Fibroblast of lung (primary cell): ENCODE measurements around the gene UNKL. TPM values are rescaled to one million over a fixed set of nuclear protein-coding genes. Genes with fewer than 3 reads are reported as not detected.

Experiments
- DNase-seq, 2 donors: peaks; one replicate each; pipeline versions ENCODE4 v3.0.0 to v3.0.0-alpha.2; 2010; ENCODE audit warnings: low read depth in 2 of 2
- H2AFZ ChIP-seq: 2 replicates; pipeline ENCODE4 v1.5.1; 2012; ENCODE audit warnings: low read length, control low read depth, inconsistent platforms
- H3K27ac ChIP-seq: 2 replicates; pipeline ENCODE4 v1.5.1; 2011; ENCODE audit warnings: low read length, control low read depth; ENCODE audit not compliant: insufficient read depth
- H3K27me3 ChIP-seq: 2 replicates; pipeline ENCODE4 v1.5.1; 2011; ENCODE audit warnings: mild to moderate bottlenecking, low read length; ENCODE audit not compliant: control insufficient read depth, insufficient read depth
- H3K36me3 ChIP-seq: 2 replicates; pipeline ENCODE4 v1.5.1; 2011; ENCODE audit warnings: low read length; ENCODE audit not compliant: control insufficient read depth, insufficient read depth
- H3K4me1 ChIP-seq: 2 replicates; pipeline ENCODE4 v1.5.1; 2011; ENCODE audit warnings: low read length; ENCODE audit not compliant: control insufficient read depth, insufficient read depth; ENCODE audit errors: extremely low read depth
- H3K4me2 ChIP-seq: 2 replicates; pipeline ENCODE4 v1.5.1; 2011; ENCODE audit warnings: low read length, control low read depth; ENCODE audit not compliant: insufficient read depth; ENCODE audit errors: extremely low read depth
- H3K4me3 ChIP-seq, 4 experiments: fragments of 200-600 bp in 1 of 4; sonication (generic) in 1 of 4; replicated peaks in 1 of 4; 2 replicates each; pipeline ENCODE4 v1.5.1; 2011 to 2016; ENCODE audit warnings: low read length in 4 of 4, low read depth in 3 of 4, mild to moderate bottlenecking in 3 of 4, control low read depth in 2 of 4, inconsistent platforms in 1 of 4, mixed read lengths in 1 of 4; ENCODE audit not compliant: insufficient read depth in 1 of 4; ENCODE audit errors: control extremely low read depth in 1 of 4
- H3K79me2 ChIP-seq: 2 replicates; pipeline ENCODE4 v1.5.1; 2012; ENCODE audit warnings: mild to moderate bottlenecking, low read length, inconsistent platforms; ENCODE audit not compliant: control insufficient read depth, insufficient read depth
- H3K9ac ChIP-seq: 2 replicates; pipeline ENCODE4 v1.5.1; 2011; ENCODE audit warnings: mild to moderate bottlenecking, low read length, control low read depth; ENCODE audit not compliant: insufficient read depth
- H3K9me3 ChIP-seq: 2 replicates; pipeline ENCODE4 v1.5.1; 2012; ENCODE audit warnings: low read depth, low read length; ENCODE audit not compliant: control insufficient read depth, insufficient read depth
- H4K20me1 ChIP-seq: 2 replicates; pipeline ENCODE4 v1.5.1; 2011; ENCODE audit warnings: low read length; ENCODE audit not compliant: control insufficient read depth, insufficient read depth; ENCODE audit errors: extremely low read depth
- CTCF ChIP-seq, 2 donors: IDR thresholded peaks in 1 of 2; conservative IDR thresholded peaks in 1 of 2; 1 replicate in 1 of 2; 2 replicates in 1 of 2; pipeline ENCODE4 v1.5.1; 2011 to 2012; ENCODE audit warnings: low read length in 2 of 2, control low read depth in 1 of 2, inconsistent platforms in 1 of 2, low read depth in 1 of 2, mild to moderate bottlenecking in 1 of 2
- EZH2 ChIP-seq: IDR thresholded peaks from 2 replicates; pipeline ENCODE4 v1.5.1; 2012; ENCODE audit warnings: low read length, control low read depth, mild to moderate bottlenecking; ENCODE audit errors: missing control alignments
- polyA plus RNA-seq, 2 donors: library from polyadenylated mRNA; depleted of rRNA in 1 of 2; stranded (reverse) in 1 of 2; unstranded in 1 of 2; fragments of >200 nt; gene quantifications; 2 replicates each; pipeline ENCODE4 v1.2.1, GENCODE V29; 2011 to 2012; ENCODE audit warnings: missing spikeins in 1 of 2
- total RNA-seq: library from RNA; depleted of rRNA; stranded (reverse); fragments of >200 nt; gene quantifications from 2 replicates; pipeline ENCODE4 v1.2.1, GENCODE V29; 2014

Gene UNKL
- total and polyA plus RNA-seq, 2 donors (not counting 1 experiment from before 2014, with no cell fraction given): 4.3 to 6.3 TPM

GRCh38 chr16:1403733-1404132, 10.8 kb downstream of the UNKL start:
- no peaks in the 10 kb centered on the region for H3K27me3 ChIP-seq
- H3K9ac ChIP-seq: no peak overlapping the region
- no peak for TF ChIP-seq EZH2
- no peak for TF ChIP-seq CTCF (conservative IDR thresholded peaks at IDR 0.05 in 1 of 2, IDR thresholded peaks at IDR 0.05 in 1 of 2; ENCODE audit: low read depth in 1 of 2, low read length in 2 of 2)
- H3K27ac ChIP-seq: no peak overlapping the region
- H3K4me2 ChIP-seq: no peak overlapping the region
- no peak overlapping the region for H2AFZ ChIP-seq
- no peaks in the 10 kb centered on the region for H4K20me1 ChIP-seq
- no peaks in the 10 kb centered on the region for H3K9me3 ChIP-seq
- peaks cover 5% of the 10 kb centered on the region for H3K4me1 ChIP-seq
- no peaks in the 10 kb centered on the region for H3K79me2 ChIP-seq
- peaks cover 3% of the 10 kb centered on the region for H3K36me3 ChIP-seq
- DNase-seq: no peak
- no peak overlapping the region for H3K4me3 ChIP-seq

- no peak overlapping the region for H3K4me3 ChIP-seq
- H3K27ac ChIP-seq: no peak overlapping the region
- TF ChIP-seq CTCF (conservative IDR thresholded peaks at IDR 0.05 in 1 of 2, IDR thresholded peaks at IDR 0.05 in 1 of 2; ENCODE audit: low read depth in 1 of 2, low read length in 2 of 2) (no peak), EZH2 (no peak)
- H4K20me1 ChIP-seq: no peaks in the 10 kb centered on the region
- H3K79me2 ChIP-seq: no peaks in the 10 kb centered on the region
- H3K9me3 ChIP-seq: no peaks in the 10 kb centered on the region
- no peak overlapping the region for H3K4me2 ChIP-seq
- no peak overlapping the region for H3K9ac ChIP-seq
- no peaks in the 10 kb centered on the region for H3K27me3 ChIP-seq
- no peaks in the 10 kb centered on the region for H3K4me1 ChIP-seq
- no peak for DNase-seq
- no peak overlapping the region for H2AFZ ChIP-seq
- H3K36me3 ChIP-seq: peaks cover 3% of the 10 kb centered on the region
Observed at GRCh38 chr16:1403036-1403435, 11.5 kb downstream of the UNKL start.

GRCh38 chr16:1401758-1402154, 12.7 kb downstream of the UNKL start:
- no peaks in the 10 kb centered on the region for H4K20me1 ChIP-seq
- H2AFZ ChIP-seq: no peak overlapping the region
- no peaks in the 10 kb centered on the region for H3K9me3 ChIP-seq
- no peak overlapping the region for H3K9ac ChIP-seq
- peaks cover 3% of the 10 kb centered on the region for H3K36me3 ChIP-seq
- no peak overlapping the region for H3K4me2 ChIP-seq
- no peaks in the 10 kb centered on the region for H3K79me2 ChIP-seq
- no peak for DNase-seq
- no peak for TF ChIP-seq EZH2
- no peak for TF ChIP-seq CTCF (conservative IDR thresholded peaks at IDR 0.05 in 1 of 2, IDR thresholded peaks at IDR 0.05 in 1 of 2; ENCODE audit: low read depth in 1 of 2, low read length in 2 of 2)
- H3K4me3 ChIP-seq: no peak overlapping the region
- no peaks in the 10 kb centered on the region for H3K27me3 ChIP-seq
- no peaks in the 10 kb centered on the region for H3K4me1 ChIP-seq
- H3K27ac ChIP-seq: no peak overlapping the region
